Limb (tissue), 2 donors: ENCODE data around the gene SMARCB1.

Source experiments
- DNase-seq, 2 donors: peaks; one replicate each; pipeline ENCODE4 v3.0.0-alpha.2; 2016; ENCODE audit errors: extremely low spot score in 2 of 2

The SMARCB1 gene

GRCh38 chr22:23831261-23831660, 44.5 kb downstream of the SMARCB1 start:
- no peak for DNase-seq

- DNase-seq = no peak
Observed at GRCh38 chr22:23831781-23832180, 45.0 kb downstream of the SMARCB1 start.

- DNase-seq = peak in 1 of 2 donors; percentile 30
Observed at GRCh38 chr22:23832226-23833016, 45.7 kb downstream of the SMARCB1 start.

GRCh38 chr22:23833017-23833751, 46.4 kb downstream of the SMARCB1 start:
- no peak for DNase-seq

GRCh38 chr22:23833911-23834317, 47.1 kb downstream of the SMARCB1 start:
- DNase-seq = peak in 1 of 2 donors; percentile 24

- no peak for DNase-seq
Observed at GRCh38 chr22:23834406-23834792, 47.6 kb downstream of the SMARCB1 start.

- DNase-seq = peak in 1 of 2 donors; percentile 30
Observed at GRCh38 chr22:23834793-23835483, 48.2 kb downstream of the SMARCB1 start.

GRCh38 chr22:23835484-23836144, 48.8 kb downstream of the SMARCB1 start:
- peak in 1 of 2 donors; percentile 16 for DNase-seq

- DNase-seq = no peak
Observed at GRCh38 chr22:23836281-23836680, 49.5 kb downstream of the SMARCB1 start.

GRCh38 chr22:23836692-23837495, 50.1 kb downstream of the SMARCB1 start:
- DNase-seq = no peak

GRCh38 chr22:23837496-23837859, 50.7 kb downstream of the SMARCB1 start:
- DNase-seq = no peak

- peak in 1 of 2 donors; percentile 56 for DNase-seq
Observed at GRCh38 chr22:23837911-23838680, 51.3 kb downstream of the SMARCB1 start.

GRCh38 chr22:23838681-23839468, 52.1 kb downstream of the SMARCB1 start, which contains the start of gene DERL3:
TSS of gene DERL3 (minus strand) at chr22:23839006. CDS start at chr22:23838987, 19 bp downstream.
- peak; percentile 97 for DNase-seq

- no peak for DNase-seq
Observed at GRCh38 chr22:23840026-23840425, 53.3 kb downstream of the SMARCB1 start.

GRCh38 chr22:23841292-23841691, 54.5 kb downstream of the SMARCB1 start:
- DNase-seq = no peak

- peak in 1 of 2 donors; percentile 63 for DNase-seq
Observed at GRCh38 chr22:23841736-23842445, 55.1 kb downstream of the SMARCB1 start.

- DNase-seq = peak in 1 of 2 donors; percentile 25
Observed at GRCh38 chr22:23842599-23842998, 55.8 kb downstream of the SMARCB1 start.

- DNase-seq = no peak
Observed at GRCh38 chr22:23844739-23845202, 58.0 kb downstream of the SMARCB1 start.
